B cell (primary cell): ENCODE results near the gene DMC1. TPM values are rescaled to one million over a fixed set of nuclear protein-coding genes. Genes with fewer than 3 reads are reported as not detected.

ENCODE experiments used
- ATAC-seq: fragments of 200-7000 bp; cut with Tn5 transposase; one replicate; pipeline ENCODE4 v1.10.0; 2021; ENCODE audit warnings: low read depth, mild to moderate bottlenecking, moderate number of reproducible peaks, moderate library complexity
- CTCF ChIA-PET: fragments of 350-600 bp; sonication (Branson Sonifier 250); formaldehyde crosslinking; loops from one replicate; lab custom pipeline; 2021; ENCODE audit warnings: antibody characterized with exemption, inconsistent platforms; lab: Charles Lee
- POLR2A ChIA-PET: fragments of 350-600 bp; sonication (Branson Sonifier 250); formaldehyde crosslinking; loops from one replicate; lab custom pipeline; 2021; ENCODE audit warnings: antibody characterized with exemption; lab: Charles Lee
- DNase-seq: peaks from one replicate; pipeline ENCODE4 v3.0.0; 2013
- H2AFZ ChIP-seq: 2 replicates; pipeline ENCODE4 v1.6.1; 2012; ENCODE audit warnings: mild to moderate bottlenecking, low read depth, low read length; ENCODE audit not compliant: insufficient read depth, poor library complexity, severe bottlenecking
- H3K27ac ChIP-seq, 2 donors: 1 replicate in 1 of 2; 2 replicates in 1 of 2; pipeline ENCODE4 v1.5.1; 2012 to 2013; ENCODE audit warnings: low read length in 2 of 2, mild to moderate bottlenecking in 2 of 2, moderate library complexity in 1 of 2
- H3K27me3 ChIP-seq, 4 experiments: fragments of 200-600 bp in 1 of 4; sonication (generic) in 1 of 4; replicated peaks in 1 of 4; 1 replicate in 2 of 4; 2 replicates in 2 of 4; pipeline versions ENCODE4 v1.6.1 to v1.7.0; 2013 to 2016; ENCODE audit warnings: low read length in 3 of 4, mild to moderate bottlenecking in 2 of 4, mixed read lengths in 1 of 4, moderate library complexity in 1 of 4; ENCODE audit not compliant: insufficient read depth in 4 of 4, control insufficient read depth in 3 of 4; ENCODE audit errors: control extremely low read depth in 1 of 4
- H3K36me3 ChIP-seq, 2 experiments: replicated peaks in 1 of 2; 1 replicate in 1 of 2; 2 replicates in 1 of 2; pipeline versions ENCODE4 v1.6.1 to v1.7.1; 2013; ENCODE audit warnings: low read length in 1 of 2; ENCODE audit not compliant: insufficient read depth in 2 of 2, control insufficient read depth in 1 of 2; ENCODE audit errors: control extremely low read depth in 1 of 2, extremely low read depth in 1 of 2
- H3K4me1 ChIP-seq, 2 donors: fragments of 200-600 bp in 1 of 2; sonication (generic) in 1 of 2; 1 replicate in 1 of 2; 2 replicates in 1 of 2; pipeline versions ENCODE4 v1.5.1 to v1.6.1; 2013 to 2017; ENCODE audit warnings: low read length in 2 of 2; ENCODE audit not compliant: control insufficient read depth in 2 of 2, insufficient read depth in 2 of 2
- H3K4me2 ChIP-seq: replicated peaks from 2 replicates; pipeline ENCODE3; 2012; ENCODE audit warnings: mild to moderate bottlenecking, low read depth, low read length; ENCODE audit not compliant: poor library complexity, severe bottlenecking
- H3K4me3 ChIP-seq, 5 experiments: fragments of 200-600 bp in 1 of 5; sonication (generic) in 1 of 5; 1 replicate in 3 of 5; 2 replicates in 2 of 5; pipeline versions ENCODE4 v1.5.1 to v1.7.0; 2011 to 2016; ENCODE audit warnings: low read length in 4 of 5, mild to moderate bottlenecking in 4 of 5, low read depth in 2 of 5, control low read depth in 1 of 5, moderate library complexity in 1 of 5; ENCODE audit not compliant: insufficient read depth in 1 of 5; ENCODE audit errors: control extremely low read depth in 1 of 5, extremely low read depth in 1 of 5
- H3K79me2 ChIP-seq: fragments of 200-600 bp; sonication (generic); one replicate; pipeline ENCODE4 v1.6.0; 2016; ENCODE audit warnings: low read length; ENCODE audit not compliant: control insufficient read depth, insufficient read depth
- H3K9ac ChIP-seq: fragments of 200-600 bp; sonication (generic); 2 replicates; pipeline ENCODE4 v1.6.1; 2017; ENCODE audit warnings: mild to moderate bottlenecking, low read length, moderate library complexity
- H3K9me3 ChIP-seq, 3 donors: one replicate each; pipeline versions ENCODE4 v1.6.1 to v1.7.1; 2013; ENCODE audit warnings: low read length in 2 of 3; ENCODE audit not compliant: control insufficient read depth in 2 of 3, insufficient read depth in 1 of 3; ENCODE audit errors: control extremely low read depth in 1 of 3
- H4K20me1 ChIP-seq: 2 replicates; pipeline ENCODE4 v1.6.0; 2012; ENCODE audit warnings: mild to moderate bottlenecking, low read length; ENCODE audit not compliant: insufficient read depth, control insufficient read depth, poor library complexity, severe bottlenecking
- H3K27ac Mint-ChIP-seq: one replicate; pipeline ENCODE4 v1.8.0; 2021; ENCODE audit warnings: mixed read lengths
- H3K27me3 Mint-ChIP-seq: one replicate; pipeline ENCODE4 v1.8.0; 2021; ENCODE audit warnings: mixed read lengths
- H3K4me1 Mint-ChIP-seq: one replicate; pipeline ENCODE4 v1.8.0; 2021; ENCODE audit warnings: mixed read lengths
- H3K4me3 Mint-ChIP-seq: one replicate; pipeline ENCODE4 v1.8.0; 2021; ENCODE audit warnings: mixed read lengths
- H3K9me3 Mint-ChIP-seq: one replicate; pipeline ENCODE4 v1.8.0; 2022; ENCODE audit warnings: mixed read lengths; ENCODE audit not compliant: insufficient read depth
- EZH2 ChIP-seq: IDR thresholded peaks from 2 replicates; pipeline ENCODE4 v1.6.1; 2012; ENCODE audit warnings: borderline replicate concordance, low read depth, mild to moderate bottlenecking, moderate library complexity, low read length; ENCODE audit not compliant: insufficient read depth, poor library complexity, severe bottlenecking
- WGBS: methylation state at CpG from one replicate; pipeline ENCODE4 v1.1.5; 2013; ENCODE audit warnings: missing lambda C conversion rate; ENCODE audit not compliant: insufficient coverage; 5-methylcytosine and 5-hydroxymethylcytosine counted together
- intact Hi-C: fragments of 100-400 bp; cut with micrococcal nuclease; formaldehyde crosslinking; loops from one replicate; pipeline ENCODE4 v1.10.0; 2022
- polyA plus RNA-seq: library from polyadenylated mRNA; depleted of rRNA; stranded (reverse); fragments of >200 nt; gene quantifications from 2 replicates; pipeline ENCODE4 v1.2.3, GENCODE V29; 2012
- total RNA-seq, 2 donors: library from RNA; stranded (reverse); fragments of 120-200 nt in 1 of 2; gene quantifications; 1 replicate in 1 of 2; 2 replicates in 1 of 2; pipeline versions ENCODE4 v1.2.3 to v1.2.4, GENCODE V29; 2013 to 2022
- TF ChIP-seq, protein P1 (sequence below): fragments of 200-600 bp; IDR thresholded peaks from one replicate; pipeline ENCODE4 v1.8.0; 2022; ENCODE audit warnings: antibody characterized with exemption, mild to moderate bottlenecking

Gene DMC1
- total and polyA plus RNA-seq, 2 donors (not counting 1 experiment from before 2014, with no cell fraction given) = 0.64 TPM; not detected in 1

DNA sequence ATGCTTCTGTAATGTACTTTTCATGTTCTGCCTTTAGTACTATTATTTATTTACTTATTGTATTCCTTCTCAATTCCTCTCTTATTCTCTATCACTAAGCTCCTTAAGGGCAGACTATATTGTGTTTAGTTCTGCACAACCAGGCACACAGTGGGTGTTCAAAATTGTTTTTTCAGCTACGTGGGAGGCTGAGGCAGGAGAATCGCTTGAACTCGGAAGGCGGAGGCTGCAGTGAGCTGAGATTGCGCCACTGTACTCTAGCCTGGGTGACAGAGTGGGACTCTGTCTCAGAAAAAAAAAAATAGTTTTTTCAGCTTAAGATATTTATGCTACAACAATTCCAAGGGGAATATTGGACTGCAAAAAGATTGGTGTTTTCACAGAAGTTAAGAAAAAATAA is 46.5 kb downstream of the DMC1 start:
- Mint-ChIP-seq H3K27ac (no peak overlapping the region), H3K4me1 (peaks cover 3% of the 10 kb centered on the region), H3K4me3 (no peak overlapping the region), H3K9me3 (no peaks in the 10 kb centered on the region), H3K27me3 (peaks cover 4% of the 10 kb centered on the region)
- intact Hi-C loops = no loop called here
- Histone ChIP-seq H3K4me2 (no peak overlapping the region), H3K9ac (no peak overlapping the region), H3K9me3 (no peaks in the 10 kb centered on the region), H3K36me3 (no peaks in the 10 kb centered on the region), H3K27me3 (no peaks in the 10 kb centered on the region), H3K4me1 (peaks cover 0 to 4% of the 10 kb centered on the region in 2 donors), H3K27ac (no peak overlapping the region), H3K4me3 (no peak overlapping the region), H4K20me1 (no peaks in the 10 kb centered on the region), H3K79me2 (no peaks in the 10 kb centered on the region), H2AFZ (no peak overlapping the region)
- DNase-seq (no peak), ATAC-seq (no peak)
- TF ChIP-seq, protein P1, sequence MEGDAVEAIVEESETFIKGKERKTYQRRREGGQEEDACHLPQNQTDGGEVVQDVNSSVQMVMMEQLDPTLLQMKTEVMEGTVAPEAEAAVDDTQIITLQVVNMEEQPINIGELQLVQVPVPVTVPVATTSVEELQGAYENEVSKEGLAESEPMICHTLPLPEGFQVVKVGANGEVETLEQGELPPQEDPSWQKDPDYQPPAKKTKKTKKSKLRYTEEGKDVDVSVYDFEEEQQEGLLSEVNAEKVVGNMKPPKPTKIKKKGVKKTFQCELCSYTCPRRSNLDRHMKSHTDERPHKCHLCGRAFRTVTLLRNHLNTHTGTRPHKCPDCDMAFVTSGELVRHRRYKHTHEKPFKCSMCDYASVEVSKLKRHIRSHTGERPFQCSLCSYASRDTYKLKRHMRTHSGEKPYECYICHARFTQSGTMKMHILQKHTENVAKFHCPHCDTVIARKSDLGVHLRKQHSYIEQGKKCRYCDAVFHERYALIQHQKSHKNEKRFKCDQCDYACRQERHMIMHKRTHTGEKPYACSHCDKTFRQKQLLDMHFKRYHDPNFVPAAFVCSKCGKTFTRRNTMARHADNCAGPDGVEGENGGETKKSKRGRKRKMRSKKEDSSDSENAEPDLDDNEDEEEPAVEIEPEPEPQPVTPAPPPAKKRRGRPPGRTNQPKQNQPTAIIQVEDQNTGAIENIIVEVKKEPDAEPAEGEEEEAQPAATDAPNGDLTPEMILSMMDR = no peak
- no peak for TF ChIP-seq EZH2
- 100% methylated on average over 4 of the region's 5 CpGs for WGBS
- POLR2A ChIA-PET = interaction anchor here (0.7 kb wide), 1 partner anchor 16 kb away, joined by 3 read pairs; no protein-coding TSS in a partner anchor
- CTCF ChIA-PET = interaction anchor here (0.6 kb wide), 1 partner anchor 486 kb away, joined by 3 read pairs; no protein-coding TSS in a partner anchor

DNA sequence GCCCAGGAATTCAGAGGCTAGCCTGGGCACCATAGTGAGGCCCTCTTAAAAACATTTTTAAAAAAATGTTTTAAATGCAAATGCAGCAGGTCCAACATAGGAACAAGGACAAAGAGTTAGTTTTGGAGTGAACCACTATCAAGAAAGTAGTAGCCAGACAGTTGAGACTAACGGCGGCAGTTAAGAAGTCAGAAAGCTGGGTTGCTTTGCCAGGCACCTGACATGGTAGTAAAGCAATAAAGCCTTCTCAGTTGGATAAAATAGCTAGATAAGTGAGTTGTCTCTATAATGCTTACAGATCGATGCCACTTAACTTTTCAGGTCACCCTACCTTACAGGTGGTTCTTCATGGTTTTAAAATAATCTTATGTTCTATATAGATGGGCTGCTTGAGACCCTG is 47.0 kb downstream of the DMC1 start:
- no peak for ATAC-seq
- ChIA-PET CTCF (no interaction called here), POLR2A (interaction anchor here (0.7 kb wide), 1 partner anchor 16 kb away, joined by 3 read pairs; no protein-coding TSS in a partner anchor)

More for the DNA sequence above, 47.0 kb downstream of the DMC1 start:
- Mint-ChIP-seq H3K27ac (no peak overlapping the region), H3K4me3 (no peak overlapping the region), H3K9me3 (no peaks in the 10 kb centered on the region), H3K27me3 (peaks cover 4% of the 10 kb centered on the region), H3K4me1 (peaks cover 3% of the 10 kb centered on the region)
- TF ChIP-seq, protein P1 = no peak
- TF ChIP-seq EZH2 = no peak
- H3K9ac ChIP-seq = no peak overlapping the region
- no peak overlapping the region for H3K4me3 ChIP-seq
- H3K79me2 ChIP-seq = no peaks in the 10 kb centered on the region
- no peak overlapping the region for H3K4me2 ChIP-seq
- DNase-seq = no peak
- WGBS = no CpG with 5 or more reads among the region's 3 CpGs
- no peaks in the 10 kb centered on the region for H3K27me3 ChIP-seq
- intact Hi-C loops = no loop called here
- no peaks in the 10 kb centered on the region for H3K36me3 ChIP-seq
- no peaks in the 10 kb centered on the region for H4K20me1 ChIP-seq
- H3K4me1 ChIP-seq = peaks cover 0 to 4% of the 10 kb centered on the region in 2 donors
- no peak overlapping the region for H2AFZ ChIP-seq
- H3K9me3 ChIP-seq = no peaks in the 10 kb centered on the region
- H3K27ac ChIP-seq = no peak overlapping the region
